Retina (tissue), 1 donor: ENCODE data around the gene HELZ2.
A peak's percentile ranks its signal among the peaks of the same experiment; 100 is the strongest.
"Not testable (repeated sequence)": the region's sequence is repeated elsewhere in the genome, so short reads cannot be mapped to it uniquely, and the experiment has no call there.

ENCODE experiments used
- DNase-seq: peaks from one replicate; pipeline ENCODE4 v3.0.0-alpha.2; 2016

HELZ2 gene, protein sequence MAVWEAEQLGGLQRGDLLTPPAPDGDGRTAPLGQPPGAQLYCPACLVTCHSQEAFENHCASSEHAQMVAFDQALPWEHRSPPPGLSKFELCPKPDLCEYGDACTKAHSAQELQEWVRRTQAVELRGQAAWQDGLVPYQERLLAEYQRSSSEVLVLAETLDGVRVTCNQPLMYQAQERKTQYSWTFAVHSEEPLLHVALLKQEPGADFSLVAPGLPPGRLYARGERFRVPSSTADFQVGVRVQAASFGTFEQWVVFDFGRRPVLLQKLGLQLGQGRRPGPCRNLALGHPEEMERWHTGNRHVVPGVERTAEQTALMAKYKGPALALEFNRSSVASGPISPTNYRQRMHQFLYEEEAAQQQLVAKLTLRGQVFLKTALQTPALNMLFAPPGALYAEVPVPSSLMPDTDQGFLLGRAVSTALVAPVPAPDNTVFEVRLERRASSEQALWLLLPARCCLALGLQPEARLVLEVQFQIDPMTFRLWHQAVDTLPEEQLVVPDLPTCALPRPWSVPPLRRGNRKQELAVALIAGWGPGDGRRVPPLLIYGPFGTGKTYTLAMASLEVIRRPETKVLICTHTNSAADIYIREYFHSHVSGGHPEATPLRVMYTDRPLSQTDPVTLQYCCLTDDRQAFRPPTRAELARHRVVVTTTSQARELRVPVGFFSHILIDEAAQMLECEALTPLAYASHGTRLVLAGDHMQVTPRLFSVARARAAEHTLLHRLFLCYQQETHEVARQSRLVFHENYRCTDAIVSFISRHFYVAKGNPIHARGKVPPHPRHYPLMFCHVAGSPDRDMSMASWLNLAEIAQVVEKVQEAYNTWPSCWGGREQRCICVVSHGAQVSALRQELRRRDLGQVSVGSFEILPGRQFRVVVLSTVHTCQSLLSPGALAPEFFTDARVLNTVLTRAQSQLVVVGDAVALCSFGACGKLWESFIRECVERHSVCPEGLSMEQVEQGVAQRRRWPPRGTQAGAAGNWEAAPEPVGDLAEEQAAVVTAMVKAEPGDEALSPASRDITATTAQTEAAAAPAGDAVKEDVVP (N-terminal part only)

DNA sequence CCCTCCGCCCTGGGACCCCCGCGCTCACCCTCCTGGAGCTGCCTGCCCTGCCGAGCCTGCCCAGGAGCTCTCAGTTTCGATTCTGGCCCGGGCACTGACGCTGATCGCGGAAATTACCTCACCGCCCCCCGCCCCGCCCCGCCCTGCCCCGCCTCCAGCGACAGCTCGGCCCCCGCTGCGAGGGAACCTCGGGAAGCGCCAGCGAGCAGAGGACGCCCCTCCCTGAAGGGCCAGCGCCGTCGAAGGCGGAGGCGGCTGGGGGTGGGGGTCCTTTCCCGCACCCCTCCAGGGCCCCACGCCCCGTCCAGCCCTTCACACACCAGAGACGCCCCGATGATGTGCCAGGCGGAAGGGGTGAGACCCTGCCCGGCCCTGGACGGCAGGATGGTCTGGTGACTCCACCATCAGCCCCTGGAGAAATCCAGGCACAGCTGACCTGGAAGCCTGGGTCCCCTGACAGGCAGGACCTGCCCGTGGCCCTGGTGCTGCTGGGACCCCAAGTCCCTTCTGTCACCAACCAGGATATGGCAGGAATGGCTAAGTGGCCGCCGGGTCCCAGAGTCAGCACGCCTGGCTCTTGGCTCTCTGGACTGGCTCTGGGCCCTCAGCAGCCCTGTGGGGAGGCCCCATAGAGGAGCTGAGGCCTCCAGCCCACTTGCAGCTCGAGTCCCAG is at the start of gene HELZ2:
TSS of gene HELZ2 (minus strand) at position 84 of the 673 bp plus-strand sequence. CDS start 1,854 bp downstream, outside the sequence.
- DNase-seq: peak; percentile 71

DNA sequence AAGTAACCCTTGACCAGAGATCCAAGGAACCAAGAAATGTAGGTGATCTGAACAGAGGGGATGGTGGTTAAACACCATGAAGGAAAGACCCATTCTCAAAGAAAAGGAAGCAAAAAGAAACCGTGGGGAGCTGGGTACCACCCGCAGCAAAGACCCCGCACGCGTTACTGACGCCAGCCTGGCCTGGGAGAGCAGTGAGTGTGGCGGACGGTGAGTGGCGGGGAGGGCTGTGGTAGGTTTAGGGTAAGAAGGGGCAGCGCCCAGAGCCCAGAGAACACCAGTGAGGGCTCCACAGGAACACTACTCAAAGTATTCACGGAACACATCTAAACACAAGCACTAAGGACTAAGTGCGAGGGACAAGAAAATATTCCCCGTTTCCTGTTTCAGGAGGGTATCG is 48.7 kb upstream of the HELZ2 start:
- no peak for DNase-seq

DNA sequence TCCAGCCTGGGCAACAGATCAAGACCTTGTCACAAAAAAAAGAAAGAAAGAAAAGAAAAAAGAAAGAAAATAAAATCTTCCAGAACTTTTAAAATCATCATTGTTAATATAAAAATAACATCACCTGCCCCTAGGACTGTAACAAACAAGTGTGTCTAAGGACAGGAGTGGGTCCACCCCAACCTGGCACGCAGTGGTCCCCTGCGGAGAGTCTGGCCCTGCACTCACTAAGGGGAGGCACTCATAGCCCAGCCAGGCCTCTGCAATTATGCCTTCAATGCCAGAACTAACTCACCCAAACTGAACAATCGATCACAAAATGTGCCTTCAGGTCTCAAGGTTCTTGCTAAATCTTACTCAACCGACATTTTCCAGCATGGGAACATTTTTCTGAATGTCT is 48.1 kb upstream of the HELZ2 start:
- no peak for DNase-seq

DNA sequence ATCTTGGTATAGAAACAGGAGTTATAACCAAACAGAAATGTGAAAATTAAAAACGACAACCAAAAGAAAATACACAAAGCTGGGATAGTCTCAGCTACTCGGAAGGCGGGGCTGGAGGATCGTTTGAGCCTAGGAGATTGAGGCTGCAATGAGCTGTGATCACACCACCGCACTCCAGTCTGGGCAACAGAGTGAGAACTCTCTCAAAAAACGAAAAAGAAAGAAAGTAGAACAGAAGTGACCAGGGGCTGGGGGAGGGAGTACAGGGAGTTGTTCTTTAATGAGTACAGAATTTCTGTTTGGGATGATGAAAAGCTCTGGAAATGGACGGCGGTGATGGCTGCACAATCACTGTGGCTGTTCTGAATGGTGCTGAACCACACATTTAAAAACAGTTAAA is 47.0 kb upstream of the HELZ2 start:
- DNase-seq: no peak

DNA sequence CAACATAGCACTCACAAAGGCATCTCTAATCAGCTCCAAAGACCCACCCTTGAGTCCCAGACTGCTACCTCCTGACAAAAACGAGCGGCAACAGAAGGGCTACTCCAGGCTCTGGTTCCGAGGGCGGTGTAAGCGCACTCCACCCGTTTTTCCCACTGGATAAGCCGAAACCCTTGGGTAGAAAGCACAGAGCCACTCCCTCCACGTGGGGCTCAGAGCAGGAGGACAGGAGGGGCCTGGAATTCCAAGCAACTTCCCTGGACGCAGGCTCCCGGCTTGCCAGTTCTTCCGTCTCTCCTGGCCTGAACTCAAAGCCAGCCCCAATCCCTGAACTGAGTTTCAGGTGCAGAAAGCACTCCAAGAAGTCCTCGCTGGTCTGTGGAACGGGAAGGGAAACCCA is 45.5 kb upstream of the HELZ2 start:
- DNase-seq: no peak

DNA sequence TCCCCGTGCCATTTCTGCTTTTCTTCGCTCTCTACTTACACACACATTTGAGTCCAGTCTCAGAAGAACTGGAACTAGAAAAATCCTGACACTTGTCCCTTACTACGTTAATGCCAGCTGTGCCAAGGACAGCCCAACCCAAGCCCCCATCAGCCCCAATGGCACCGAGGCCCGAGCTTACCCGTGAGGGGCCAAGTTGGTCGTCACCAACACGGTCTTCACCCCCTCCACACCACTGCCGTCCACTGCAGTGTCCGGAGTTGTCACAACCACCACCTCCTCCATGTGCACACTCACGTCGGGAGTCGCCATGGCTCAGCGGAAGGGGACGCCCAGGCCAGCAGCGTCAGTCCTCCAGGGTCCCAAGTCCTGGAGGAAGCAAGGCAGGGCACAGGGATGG is 45.0 kb upstream of the HELZ2 start:
- no peak for DNase-seq

DNA sequence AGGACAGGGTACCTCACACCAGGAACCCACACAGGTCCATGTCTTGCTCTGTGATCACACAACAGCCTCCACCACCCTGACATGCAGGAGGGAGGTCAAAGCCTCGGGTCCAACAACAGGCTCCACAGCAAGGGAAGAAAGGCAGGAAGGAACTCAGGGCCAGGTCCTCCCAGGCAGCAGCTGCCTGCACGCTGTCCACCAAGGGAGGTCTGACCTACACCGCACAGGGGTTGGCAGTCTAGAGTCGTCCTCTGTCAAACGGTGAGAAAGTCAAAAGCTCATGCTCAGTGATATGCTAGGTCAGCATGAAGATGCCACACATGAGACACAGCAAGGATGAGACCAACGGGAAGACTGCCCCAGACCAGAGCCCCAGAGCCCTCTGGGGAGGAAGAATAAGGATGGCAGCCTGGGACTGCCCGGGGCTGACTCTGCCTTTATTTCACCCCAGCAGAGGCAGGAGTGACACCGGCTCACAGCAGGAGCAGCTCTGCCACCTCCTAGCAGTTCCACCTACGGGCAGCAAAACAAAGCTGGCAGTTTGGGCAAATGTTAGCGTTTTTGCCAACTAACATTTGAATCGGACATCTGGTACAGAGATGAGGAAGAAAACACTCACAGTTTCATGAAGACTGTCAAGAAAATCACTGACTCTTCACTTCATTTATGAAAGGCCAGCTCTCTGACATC is 44.4 kb upstream of the HELZ2 start:
- DNase-seq: no peak

DNA sequence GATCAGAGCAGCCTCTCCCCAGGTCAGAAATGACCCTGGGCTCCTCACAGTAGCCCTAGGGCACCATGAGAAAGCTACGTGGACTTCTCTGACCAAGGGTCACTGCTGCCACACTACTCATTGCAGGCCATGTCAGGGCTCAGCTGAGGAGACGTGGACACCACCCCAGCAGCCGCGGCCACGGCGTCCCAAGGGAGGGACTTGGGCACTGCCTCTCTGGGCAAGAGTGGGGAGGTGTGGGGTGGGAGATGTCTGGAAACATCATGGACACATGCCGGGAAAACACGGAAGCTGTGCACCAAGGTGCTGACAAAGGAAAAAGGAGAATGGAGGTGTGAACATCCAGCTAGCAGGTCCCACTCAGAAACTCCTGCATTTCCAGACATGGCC is 43.8 kb upstream of the HELZ2 start:
- no peak for DNase-seq

DNA sequence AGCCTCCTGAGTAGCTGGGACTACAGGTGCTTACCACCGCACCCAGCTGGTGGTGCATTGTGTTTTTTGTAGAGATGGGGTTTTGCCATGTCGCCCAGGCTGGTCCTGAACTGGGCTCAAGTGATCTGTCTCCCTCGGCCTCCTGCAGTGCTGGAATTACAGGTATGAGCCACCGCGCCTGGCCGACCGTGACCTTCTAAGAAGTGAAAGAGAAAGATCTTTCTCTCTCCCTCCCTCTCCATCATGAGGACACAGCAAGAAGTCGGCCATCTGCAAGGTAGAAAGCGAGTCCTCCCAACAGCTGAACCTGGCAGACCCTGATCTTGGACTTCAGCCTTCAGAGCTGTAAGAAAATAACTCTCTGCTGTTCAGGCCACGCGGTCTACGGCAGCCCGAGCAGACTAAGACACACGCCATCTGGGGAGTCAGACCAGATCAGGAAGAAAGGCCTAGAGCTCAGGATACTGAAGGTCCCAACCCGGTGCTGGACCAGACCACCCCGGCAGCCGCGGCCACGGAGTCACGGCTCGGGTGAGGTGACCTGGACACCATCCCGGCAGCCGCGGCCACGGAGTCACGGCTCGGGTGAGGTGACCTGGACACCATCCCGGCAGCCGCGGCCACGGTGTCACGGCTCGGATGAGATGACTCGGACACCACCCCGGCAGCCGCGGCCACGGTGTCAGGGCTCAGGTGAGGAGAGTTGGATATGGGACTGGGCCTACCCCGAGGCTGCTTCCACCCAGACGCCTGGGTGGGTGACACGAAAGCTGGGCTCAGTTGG is 43.2 kb upstream of the HELZ2 start:
- DNase-seq: no peak

DNA sequence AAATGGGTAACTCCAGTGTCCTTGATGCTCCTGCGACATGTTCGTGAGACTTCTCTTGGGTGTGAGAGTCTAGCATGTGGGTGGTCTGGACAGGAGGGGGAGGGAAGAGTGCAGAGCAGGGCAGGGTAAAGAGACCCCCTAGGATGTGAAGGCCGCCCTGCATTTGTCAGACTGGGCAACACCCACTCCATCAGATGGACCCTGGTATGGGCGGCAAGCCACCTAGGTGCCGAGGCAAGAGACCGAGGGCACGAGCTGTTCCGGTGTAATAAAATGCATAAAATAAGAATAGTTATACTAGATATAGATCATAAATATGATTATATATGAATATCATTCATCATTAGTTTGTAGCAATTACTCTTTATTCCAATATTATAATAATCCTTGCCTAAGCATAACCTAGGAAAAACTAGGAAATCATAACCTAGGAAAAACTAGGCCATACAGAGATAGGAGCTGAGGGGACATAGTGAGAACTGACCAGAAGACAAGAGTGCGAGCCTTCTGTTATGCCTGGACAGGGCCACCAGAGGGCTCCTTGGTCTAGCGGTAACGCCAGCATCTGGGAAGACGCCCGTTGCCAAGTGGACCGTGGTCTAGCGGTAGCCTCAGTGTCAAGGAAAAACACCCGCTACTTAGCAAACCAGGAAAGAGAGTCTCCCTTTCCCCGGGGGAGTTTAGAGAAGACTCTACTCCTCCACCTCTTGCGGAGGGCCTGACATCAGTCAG is 40.0 kb upstream of the HELZ2 start:
- not testable (repeated sequence) for DNase-seq

DNA sequence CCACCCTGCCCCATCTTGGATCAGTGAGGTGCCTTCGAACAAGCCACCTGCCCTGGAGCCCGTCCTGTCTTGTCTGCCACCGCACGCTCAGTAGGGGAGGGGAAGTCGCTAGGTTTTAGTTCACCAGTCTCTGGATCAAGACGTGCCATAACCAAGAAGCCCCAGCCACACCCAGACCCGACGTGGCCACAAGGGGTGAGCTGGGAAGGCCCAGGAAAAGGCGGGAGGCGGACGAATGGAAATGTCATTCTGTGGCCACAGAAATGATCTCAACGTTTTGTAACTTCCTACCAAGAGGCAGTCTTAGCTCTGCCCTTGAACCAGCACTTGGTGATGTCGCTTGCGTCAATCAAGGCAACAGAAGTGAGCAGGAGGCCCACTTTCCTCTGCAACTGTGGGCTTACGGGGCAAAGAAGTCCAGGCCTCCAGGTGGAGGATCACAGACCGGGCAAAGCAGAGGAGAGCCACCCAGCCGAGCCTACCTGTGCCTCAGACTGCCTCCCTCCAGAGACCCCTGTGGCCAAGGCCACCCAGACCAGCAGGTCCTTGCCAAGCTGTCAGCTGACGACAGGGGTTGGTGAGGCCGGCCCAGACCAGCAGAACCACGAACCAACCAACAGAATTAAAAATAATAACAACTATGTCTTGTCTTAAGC is 38.4 kb upstream of the HELZ2 start:
- no peak for DNase-seq

DNA sequence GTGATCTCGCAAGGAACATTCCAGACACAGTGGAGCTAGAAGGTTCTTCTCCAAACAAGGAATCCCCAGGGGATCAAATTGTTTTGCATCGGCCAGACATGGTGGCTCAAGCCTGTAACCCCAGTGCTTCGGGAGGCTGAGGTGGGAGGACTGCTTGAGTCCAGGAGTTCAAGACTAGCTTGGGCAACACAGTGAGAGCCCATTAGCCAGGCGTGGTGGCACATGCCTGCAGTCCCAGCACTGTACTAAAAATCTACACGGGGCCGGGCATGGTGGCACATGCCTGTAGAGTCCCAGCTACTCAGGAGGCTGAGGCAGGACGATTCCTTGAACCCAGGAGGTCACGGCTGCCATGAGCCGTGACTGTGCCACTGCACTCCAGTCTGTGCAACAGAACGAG is 37.6 kb upstream of the HELZ2 start:
- DNase-seq: no peak

DNA sequence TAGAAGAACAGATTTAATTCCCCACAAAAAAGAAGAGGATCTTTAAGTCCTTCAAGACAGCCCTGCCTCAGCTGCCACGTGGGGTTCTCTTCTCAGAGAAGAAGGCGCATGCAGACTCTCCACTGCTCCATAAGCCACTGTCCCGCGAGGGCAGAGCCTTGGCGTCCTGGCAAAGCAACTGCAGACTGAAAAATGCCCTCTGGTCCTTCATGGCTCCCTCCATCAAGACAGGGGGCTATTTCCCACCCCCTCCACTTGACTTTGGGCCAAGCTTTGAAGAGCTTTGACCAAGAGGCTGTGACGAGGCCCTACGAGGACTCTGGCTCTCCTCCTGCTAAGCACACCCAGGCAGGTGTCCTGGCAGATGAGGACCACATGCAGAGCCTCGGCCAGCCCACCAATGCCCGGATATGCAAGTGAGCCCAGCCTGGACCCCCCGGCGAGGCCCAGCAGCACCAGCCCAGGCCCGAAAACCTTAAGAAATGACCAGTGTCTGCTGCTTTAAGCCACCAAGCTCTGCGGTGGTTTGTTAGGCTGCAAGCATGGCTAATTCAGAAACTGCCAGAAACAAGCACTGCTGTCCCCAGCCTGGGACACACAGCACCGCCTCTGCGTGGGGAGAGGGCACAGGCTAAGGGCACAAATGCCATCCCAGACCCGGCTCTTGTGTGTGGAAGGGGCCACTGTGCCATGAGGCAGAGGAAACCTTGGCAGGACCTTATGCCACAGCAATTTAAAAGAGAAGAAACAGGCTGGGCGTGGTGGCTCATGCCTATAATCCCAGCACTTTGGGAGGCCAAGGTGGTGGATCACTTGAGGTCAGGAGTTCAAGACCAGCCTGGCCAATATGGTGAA is 36.8 kb upstream of the HELZ2 start:
- DNase-seq: no peak

DNA sequence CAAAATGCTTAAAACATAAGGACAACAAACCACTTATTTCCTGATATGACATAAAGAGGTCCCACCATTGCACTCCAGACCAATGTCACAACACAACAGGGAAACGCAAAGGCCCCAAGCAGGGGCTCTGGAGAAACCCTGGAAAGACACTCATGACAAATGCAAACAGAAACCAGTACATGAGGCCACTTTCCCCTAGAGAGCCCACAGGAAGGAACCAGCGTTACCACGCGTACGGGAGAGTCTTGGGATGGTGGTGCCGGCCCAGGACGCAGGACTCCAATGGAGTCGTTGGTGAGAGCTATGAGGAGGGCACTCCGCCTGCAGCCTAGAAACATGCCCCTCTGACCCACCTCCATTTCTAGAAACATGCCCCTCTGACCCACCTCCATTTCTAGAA is 32.6 kb upstream of the HELZ2 start:
- no peak for DNase-seq

DNA sequence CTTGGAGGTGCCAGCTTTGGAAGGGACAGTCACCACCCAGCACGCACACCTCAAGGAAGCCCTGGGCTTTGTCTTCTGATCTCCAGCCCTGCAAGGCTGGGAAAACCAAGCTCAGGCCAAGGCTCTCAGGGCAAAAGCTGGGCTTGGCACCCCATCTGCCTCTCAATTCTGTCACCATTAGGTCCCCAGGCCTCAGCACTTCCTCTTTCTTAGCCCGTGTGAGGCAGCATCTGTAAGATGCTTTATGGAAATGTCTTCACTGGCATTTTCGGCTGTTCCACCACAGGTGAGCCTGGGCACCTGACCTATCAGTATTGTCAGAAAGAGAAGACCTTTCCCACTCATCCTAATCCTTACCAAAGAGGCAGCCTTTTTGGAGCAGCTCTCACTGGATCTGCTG is 28.3 kb upstream of the HELZ2 start:
- no peak for DNase-seq

DNA sequence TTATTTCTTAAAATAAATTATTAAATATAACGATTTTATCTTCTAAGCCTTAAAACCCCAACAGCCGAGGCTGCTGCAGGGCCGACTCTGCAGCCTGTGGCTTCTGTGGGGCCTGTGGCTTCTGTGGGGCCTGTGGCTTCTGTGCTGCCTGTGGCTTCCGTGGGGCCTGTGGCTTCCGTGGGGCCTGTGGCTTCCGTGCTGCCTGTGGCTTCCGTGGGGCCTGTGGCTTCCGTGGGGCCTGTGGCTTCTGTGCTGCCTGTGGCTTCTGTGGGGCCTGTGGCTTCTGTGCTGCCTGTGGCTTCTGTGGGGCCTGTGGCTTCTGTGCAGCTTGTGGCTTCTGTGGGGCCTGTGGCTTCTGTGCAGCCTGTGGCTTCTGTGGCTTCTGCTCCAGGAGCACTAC is 27.6 kb upstream of the HELZ2 start:
- DNase-seq: not testable (repeated sequence)

DNA sequence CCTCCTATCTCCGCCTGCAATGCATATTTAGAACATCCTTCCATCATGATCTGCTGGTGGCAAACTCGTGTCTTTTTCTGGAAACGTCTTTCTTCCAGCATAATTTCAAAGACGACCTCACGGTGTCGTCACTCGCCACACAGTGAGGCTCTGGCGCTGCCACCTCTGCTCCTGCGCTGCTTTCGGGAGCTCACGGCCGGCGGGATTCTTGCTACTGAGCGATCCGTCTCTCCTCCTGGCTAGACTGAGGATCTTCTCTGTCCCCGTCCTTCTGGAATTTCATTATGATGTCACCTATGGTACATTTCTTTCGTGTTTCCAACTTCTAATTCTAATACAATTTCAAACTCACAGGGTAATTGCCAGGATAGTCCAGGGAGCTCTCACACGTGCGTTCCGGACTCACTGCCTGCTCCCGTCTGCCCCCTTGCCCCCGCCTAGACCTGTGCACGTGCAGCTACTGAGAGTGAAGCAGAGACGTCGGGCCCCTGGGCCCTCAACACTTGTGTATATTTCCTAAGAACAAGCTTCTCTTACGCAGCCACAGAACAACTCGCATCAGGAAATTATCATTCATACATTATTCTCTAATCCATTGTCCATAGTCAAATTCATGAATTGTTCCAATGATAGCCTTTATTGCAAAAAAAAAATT is 25.5 kb upstream of the HELZ2 start:
- DNase-seq: no peak

DNA sequence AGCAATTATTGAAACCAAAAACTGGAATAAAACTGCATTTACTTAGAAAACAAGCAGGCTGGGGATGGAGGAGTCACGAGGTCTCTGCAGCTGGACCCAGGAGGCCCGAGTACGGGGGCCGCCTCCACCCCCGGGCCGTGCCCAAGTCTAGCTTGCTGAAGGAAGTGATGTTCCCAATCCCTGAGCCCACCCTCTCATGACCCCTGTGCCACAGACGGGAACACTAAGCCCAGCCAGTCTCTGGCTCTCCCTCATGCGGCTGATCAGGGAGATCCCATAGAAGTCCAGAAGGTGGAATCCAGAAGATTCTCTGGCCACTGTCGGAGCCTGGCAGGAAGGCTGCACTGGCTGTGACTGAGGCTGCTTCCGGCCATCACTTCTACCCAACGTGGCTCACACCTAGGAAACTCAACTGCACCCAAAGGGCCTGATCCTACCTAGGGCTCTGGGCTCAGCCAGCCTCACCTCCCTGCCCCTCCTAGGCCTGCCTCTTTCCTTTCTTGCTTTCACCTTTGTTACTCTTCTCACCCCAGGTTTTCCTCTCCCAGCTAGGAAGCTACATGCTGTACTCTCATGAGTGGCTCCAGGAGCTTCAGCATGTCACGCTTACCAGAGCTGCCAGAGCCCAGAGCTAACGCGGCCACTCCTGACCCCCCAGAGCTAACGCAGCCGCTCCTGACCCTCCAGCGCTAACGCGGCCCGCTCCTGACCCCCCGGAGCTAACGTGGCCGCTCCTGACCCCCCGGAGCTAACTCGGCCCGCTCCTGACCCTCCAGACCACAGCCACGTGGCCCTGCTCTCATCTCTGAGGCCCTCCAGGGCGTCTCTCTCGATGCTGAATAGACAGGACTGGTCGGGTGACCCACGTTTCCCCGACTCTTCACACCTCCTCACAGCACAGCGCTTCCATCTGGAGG is 24.7 kb upstream of the HELZ2 start:
- DNase-seq: no peak
